H9 (cell line): ENCODE results near the gene CCR2. TPM values are rescaled to one million over a fixed set of nuclear protein-coding genes. Genes with fewer than 3 reads are reported as not detected.

Experiments
- DNase-seq: peaks from one replicate; pipeline ENCODE4 v3.0.0-alpha.2; 2017
- H2AFZ ChIP-seq: one replicate; pipeline ENCODE4 v1.6.1; 2013; ENCODE audit warnings: mild to moderate bottlenecking, low read length, control low read depth, moderate library complexity
- H2AK5ac ChIP-seq: 2 replicates; pipeline ENCODE4 v1.6.1; 2013; ENCODE audit warnings: low read length, control low read depth, mixed read lengths; ENCODE audit not compliant: insufficient read length
- H2BK120ac ChIP-seq: one replicate; pipeline ENCODE4 v1.6.1; 2013; ENCODE audit warnings: low read depth, mild to moderate bottlenecking, low read length, control low read depth, inconsistent platforms; ENCODE audit not compliant: poor library complexity, severe bottlenecking
- H2BK12ac ChIP-seq: 2 replicates; pipeline ENCODE4 v1.6.1; 2013; ENCODE audit warnings: low read length, control low read depth, mixed read lengths, low read depth; ENCODE audit not compliant: insufficient read length
- H2BK15ac ChIP-seq: 2 replicates; pipeline ENCODE4 v1.6.1; 2013; ENCODE audit warnings: low read depth, low read length, control low read depth
- H2BK20ac ChIP-seq: one replicate; pipeline ENCODE4 v1.6.1; 2013; ENCODE audit warnings: low read depth, mild to moderate bottlenecking, low read length, control low read depth, inconsistent platforms; ENCODE audit not compliant: poor library complexity, severe bottlenecking
- H2BK5ac ChIP-seq: 2 replicates; pipeline ENCODE4 v1.6.1; 2013; ENCODE audit warnings: low read length, control low read depth, mixed read lengths; ENCODE audit not compliant: insufficient read length
- H3K14ac ChIP-seq: 2 replicates; pipeline ENCODE4 v1.6.1; 2013; ENCODE audit warnings: low read length, control low read depth; ENCODE audit not compliant: insufficient read depth
- H3K18ac ChIP-seq: 2 replicates; pipeline ENCODE4 v1.6.1; 2013; ENCODE audit warnings: low read depth, mild to moderate bottlenecking, mixed read lengths, low read length, control low read depth; ENCODE audit not compliant: insufficient read length
- H3K23ac ChIP-seq: 2 replicates; pipeline ENCODE4 v1.6.1; 2013; ENCODE audit warnings: low read length, control low read depth, mixed read lengths, low read depth; ENCODE audit not compliant: insufficient read length
- H3K23me2 ChIP-seq: 2 replicates; pipeline ENCODE4 v1.6.1; 2013; ENCODE audit warnings: low read depth, mild to moderate bottlenecking, mixed read lengths, low read length, control low read depth; ENCODE audit not compliant: insufficient read length, poor library complexity, severe bottlenecking
- H3K27ac ChIP-seq: 2 replicates; pipeline ENCODE4 v1.5.1; 2013; ENCODE audit warnings: low read length, control low read depth, mixed read lengths, low read depth; ENCODE audit not compliant: insufficient read length
- H3K27me3 ChIP-seq: 2 replicates; pipeline ENCODE4 v1.6.1; 2013; ENCODE audit warnings: low read length, control low read depth, inconsistent platforms; ENCODE audit not compliant: insufficient read depth
- H3K4ac ChIP-seq: 2 replicates; pipeline ENCODE4 v1.6.1; 2013; ENCODE audit warnings: low read depth, mild to moderate bottlenecking, control low read depth, inconsistent platforms, low read length, moderate library complexity
- H3K4me1 ChIP-seq: 2 replicates; pipeline ENCODE4 v1.6.1; 2013; ENCODE audit warnings: low read length, control low read depth, inconsistent platforms; ENCODE audit not compliant: insufficient read depth
- H3K4me2 ChIP-seq: 2 replicates; pipeline ENCODE4 v1.6.1; 2013; ENCODE audit warnings: low read length, control low read depth, mixed read lengths; ENCODE audit not compliant: insufficient read length, insufficient read depth
- H3K56ac ChIP-seq: 2 replicates; pipeline ENCODE4 v1.6.1; 2013; ENCODE audit warnings: low read depth, mild to moderate bottlenecking, mixed read lengths, low read length, control low read depth; ENCODE audit not compliant: insufficient read length
- H3K79me1 ChIP-seq: 2 replicates; pipeline ENCODE4 v1.6.1; 2013; ENCODE audit warnings: low read depth, mild to moderate bottlenecking, moderate library complexity, low read length, control low read depth, inconsistent platforms; ENCODE audit not compliant: insufficient read depth, poor library complexity, severe bottlenecking
- H3K79me2 ChIP-seq: 2 replicates; pipeline ENCODE4 v1.6.1; 2013; ENCODE audit warnings: low read length, control low read depth, inconsistent platforms; ENCODE audit not compliant: insufficient read depth
- H3K9ac ChIP-seq: 2 replicates; pipeline ENCODE4 v1.6.1; 2013; ENCODE audit warnings: low read length, control low read depth, mixed read lengths; ENCODE audit not compliant: insufficient read length; ENCODE audit errors: extremely low read depth
- H3K9me3 ChIP-seq: one replicate; pipeline ENCODE4 v1.6.1; 2013; ENCODE audit warnings: low read depth, low read length, inconsistent platforms; ENCODE audit not compliant: control insufficient read depth
- H3T11ph ChIP-seq: one replicate; pipeline ENCODE4 v1.6.1; 2013; ENCODE audit warnings: mild to moderate bottlenecking, low read length, control low read depth, inconsistent platforms
- H4K20me1 ChIP-seq: one replicate; pipeline ENCODE4 v1.6.1; 2013; ENCODE audit not compliant: control insufficient read depth, insufficient read length, insufficient read depth
- H4K5ac ChIP-seq: 2 replicates; pipeline ENCODE4 v1.6.1; 2013; ENCODE audit warnings: low read depth, mild to moderate bottlenecking, mixed read lengths, low read length, control low read depth; ENCODE audit not compliant: insufficient read length
- H4K8ac ChIP-seq: replicated peaks from 2 replicates; pipeline ENCODE4 v1.6.1; 2013; ENCODE audit warnings: low read length, control low read depth, mixed read lengths, low read depth; ENCODE audit not compliant: insufficient read length
- H4K91ac ChIP-seq: 2 replicates; pipeline ENCODE4 v1.6.1; 2013; ENCODE audit warnings: low read depth, mild to moderate bottlenecking, moderate library complexity, mixed read lengths, low read length, control low read depth; ENCODE audit not compliant: insufficient read length
- H3K27ac Mint-ChIP-seq, 3 experiments: 2 replicates in 2 of 3; 3 replicates in 1 of 3; pipeline ENCODE4 v1.8.0; 2020 to 2021; ENCODE audit warnings: mixed read lengths in 3 of 3, mild to moderate bottlenecking in 1 of 3, moderate library complexity in 1 of 3
- H3K27me3 Mint-ChIP-seq: 2 replicates; pipeline ENCODE4 v1.8.0; 2021; ENCODE audit warnings: low read depth, mild to moderate bottlenecking, moderate library complexity, mixed read lengths
- H3K36me3 Mint-ChIP-seq, 3 experiments: 2 replicates in 2 of 3; 3 replicates in 1 of 3; pipeline ENCODE4 v1.8.0; 2020 to 2021; ENCODE audit warnings: low read depth in 3 of 3, mixed read lengths in 3 of 3; ENCODE audit not compliant: insufficient read depth in 1 of 3
- H3K4me1 Mint-ChIP-seq, 2 experiments: 2 replicates each; pipeline ENCODE4 v1.8.0; 2020; ENCODE audit warnings: mixed read lengths in 2 of 2
- H3K4me3 Mint-ChIP-seq, 2 experiments: 2 replicates in 1 of 2; 3 replicates in 1 of 2; pipeline ENCODE4 v1.8.0; 2020 to 2021; ENCODE audit warnings: mild to moderate bottlenecking in 2 of 2, mixed read lengths in 2 of 2, moderate library complexity in 1 of 2
- H3K9me3 Mint-ChIP-seq, 2 experiments: 2 replicates in 1 of 2; 3 replicates in 1 of 2; pipeline ENCODE4 v1.8.0; 2020; ENCODE audit warnings: mild to moderate bottlenecking in 2 of 2, mixed read lengths in 2 of 2, moderate library complexity in 1 of 2
- CTCF ChIP-seq: fragments of 200-600 bp; sonication (generic); conservative IDR thresholded peaks from 3 replicates; pipeline ENCODE4 v1.8.0; 2021; ENCODE audit warnings: antibody characterized with exemption, mild to moderate bottlenecking
- WGBS: extraction: QIAGEN DNeasy Blood & Tissue Kit; methylation state at CpG from one replicate; pipeline ENCODE4 v1.1.7; 2013; ENCODE audit warnings: missing lambda C conversion rate, low lambda C conversion rate, mixed read lengths; ENCODE audit not compliant: insufficient read length; ENCODE audit errors: extremely low coverage; 5-methylcytosine and 5-hydroxymethylcytosine counted together
- total RNA-seq: library from RNA; stranded (reverse); gene quantifications from 2 replicates; pipeline ENCODE4 v1.2.1, GENCODE V29; 2021

Gene CCR2
- total RNA-seq, 1 experiment from 2014 or later: not detected

- Mint-ChIP-seq H3K27me3 (peaks cover 17% of the 10 kb centered on the region), H3K9me3 (no peaks in the 10 kb centered on the region)
Measured at GRCh38 chr3:46375218-46375617, 21.3 kb downstream of the CCR2 start.

More at GRCh38 chr3:46375218-46375617, 21.3 kb downstream of the CCR2 start:
- Histone ChIP-seq H4K8ac (no peak overlapping the region), H3K14ac (no peak overlapping the region), H2AK5ac (no peak overlapping the region), H4K20me1 (no peaks in the 10 kb centered on the region), H3K79me1 (no peaks in the 10 kb centered on the region), H2BK5ac (no peak overlapping the region), H3K9me3 (no peaks in the 10 kb centered on the region), H4K5ac (no peak overlapping the region), H3K4ac (no peak overlapping the region), H3T11ph (no peak overlapping the region), H2AFZ (no peak overlapping the region), H3K23me2 (peaks cover 2% of the 10 kb centered on the region), H3K27ac (no peak overlapping the region), H2BK15ac (no peak overlapping the region), H3K4me2 (no peak overlapping the region), H3K18ac (no peak overlapping the region), H3K56ac (no peak overlapping the region), H3K9ac (no peak overlapping the region), H2BK20ac (no peak overlapping the region), H3K27me3 (no peaks in the 10 kb centered on the region), H3K79me2 (no peaks in the 10 kb centered on the region), H4K91ac (no peak overlapping the region), H2BK120ac (no peak overlapping the region), H2BK12ac (no peak overlapping the region), H3K23ac (no peak overlapping the region), H3K4me1 (peaks cover 7% of the 10 kb centered on the region)
- no peak for TF ChIP-seq CTCF
- no CpG with 5 or more reads among the region's 2 CpGs for WGBS
- no peak overlapping the region for H3K27ac Mint-ChIP-seq
- H3K36me3 Mint-ChIP-seq: no peaks in the 10 kb centered on the region
- no peak for DNase-seq
- no peak overlapping the region for H3K4me3 Mint-ChIP-seq
- H3K4me1 Mint-ChIP-seq: peaks cover 14 to 16% of the 10 kb centered on the region in 2 experiments
